DMS53 treated with DMSO at 0.1 percent for 48 hours (cell line): Measurements from ENCODE around the gene EMC6.

Experiments
- DNase-seq: peaks from one replicate; lab custom pipeline; 2025; ENCODE audit not compliant: unreplicated experiment; lab: John Stamatoyannopoulos, UW

The EMC6 gene

DNA sequence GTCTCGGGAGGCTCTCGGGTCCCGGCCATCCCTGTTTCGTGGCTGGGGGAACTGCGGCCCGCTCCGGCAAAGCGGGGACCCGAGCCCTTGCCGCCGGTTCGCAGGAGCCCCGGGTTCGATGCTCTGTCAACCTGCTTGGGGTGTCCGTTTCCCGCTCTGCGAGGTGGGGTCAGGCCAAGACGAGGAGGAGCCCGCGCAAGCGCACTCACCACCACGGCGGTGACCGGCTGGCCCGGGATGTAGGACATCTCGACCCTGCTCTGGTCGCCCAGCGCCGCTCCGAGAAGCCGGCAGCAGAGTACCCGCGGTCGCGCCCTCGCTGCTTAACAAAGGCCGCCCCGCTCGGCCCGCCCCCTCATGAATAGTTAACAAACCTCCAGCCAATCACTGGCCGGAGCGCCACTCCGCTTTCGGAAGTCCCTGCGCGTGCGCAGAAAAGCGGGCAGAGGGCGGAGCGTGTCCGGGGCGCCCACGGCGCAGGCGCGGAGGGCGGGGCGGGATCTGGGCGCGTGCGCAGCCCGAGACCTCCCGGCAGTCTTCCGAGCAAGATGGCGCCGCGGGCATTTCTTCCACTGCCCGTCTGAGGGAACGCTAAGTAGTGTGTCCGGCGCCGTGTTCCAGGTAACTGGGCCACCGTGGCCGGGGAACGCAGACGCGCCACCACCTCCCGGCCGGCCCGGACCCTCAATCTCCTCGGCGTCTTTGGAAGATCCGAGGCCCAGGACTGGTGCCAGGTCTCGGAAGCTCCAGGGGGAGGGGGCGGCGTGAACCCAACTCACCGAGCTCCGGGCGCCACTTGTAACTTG, at the start of gene EMC6, which contains the start of gene TAX1BP3:
Gene EMC6 (plus strand): TSS at position 534 of the 806 bp plus-strand sequence. CDS start 335 bp downstream, outside the sequence.
Gene TAX1BP3 (minus strand): TSS at position 300 of the 806 bp plus-strand sequence. CDS start 52 bp downstream, at position 248.
- DNase-seq: peak; percentile 91

DNA sequence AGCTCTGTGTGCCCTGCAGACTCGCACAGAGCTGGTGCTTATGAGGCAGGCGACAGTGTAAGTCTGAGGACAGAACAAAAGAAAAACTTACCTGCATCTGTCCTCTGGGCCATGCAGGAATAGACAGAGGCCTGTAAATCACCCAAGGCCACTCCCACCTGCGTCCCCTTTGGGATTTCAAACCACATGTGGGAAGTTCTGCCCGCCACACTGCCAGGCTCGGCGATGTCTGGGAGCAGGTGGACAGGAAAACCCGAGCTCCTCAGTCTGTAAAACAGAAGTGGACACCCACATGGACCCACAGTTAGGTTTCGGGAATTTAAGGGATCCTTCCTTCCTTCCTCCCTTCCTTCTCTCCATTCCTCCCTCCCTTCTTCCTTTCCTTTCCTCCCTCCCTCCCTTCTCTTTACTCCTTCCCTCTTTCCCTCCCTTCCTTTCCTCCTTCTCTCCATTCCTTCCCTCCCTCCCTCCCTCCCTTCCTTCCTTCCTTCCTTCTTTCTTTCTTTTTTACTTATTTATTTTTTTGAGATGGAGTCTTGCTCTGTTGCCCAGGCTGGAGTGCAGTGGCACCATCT, 47.4 kb upstream of the EMC6 start:
- no peak for DNase-seq

GRCh38 chr17:3622977-3623594, 45.5 kb upstream of the EMC6 start:
- no peak for DNase-seq

DNA sequence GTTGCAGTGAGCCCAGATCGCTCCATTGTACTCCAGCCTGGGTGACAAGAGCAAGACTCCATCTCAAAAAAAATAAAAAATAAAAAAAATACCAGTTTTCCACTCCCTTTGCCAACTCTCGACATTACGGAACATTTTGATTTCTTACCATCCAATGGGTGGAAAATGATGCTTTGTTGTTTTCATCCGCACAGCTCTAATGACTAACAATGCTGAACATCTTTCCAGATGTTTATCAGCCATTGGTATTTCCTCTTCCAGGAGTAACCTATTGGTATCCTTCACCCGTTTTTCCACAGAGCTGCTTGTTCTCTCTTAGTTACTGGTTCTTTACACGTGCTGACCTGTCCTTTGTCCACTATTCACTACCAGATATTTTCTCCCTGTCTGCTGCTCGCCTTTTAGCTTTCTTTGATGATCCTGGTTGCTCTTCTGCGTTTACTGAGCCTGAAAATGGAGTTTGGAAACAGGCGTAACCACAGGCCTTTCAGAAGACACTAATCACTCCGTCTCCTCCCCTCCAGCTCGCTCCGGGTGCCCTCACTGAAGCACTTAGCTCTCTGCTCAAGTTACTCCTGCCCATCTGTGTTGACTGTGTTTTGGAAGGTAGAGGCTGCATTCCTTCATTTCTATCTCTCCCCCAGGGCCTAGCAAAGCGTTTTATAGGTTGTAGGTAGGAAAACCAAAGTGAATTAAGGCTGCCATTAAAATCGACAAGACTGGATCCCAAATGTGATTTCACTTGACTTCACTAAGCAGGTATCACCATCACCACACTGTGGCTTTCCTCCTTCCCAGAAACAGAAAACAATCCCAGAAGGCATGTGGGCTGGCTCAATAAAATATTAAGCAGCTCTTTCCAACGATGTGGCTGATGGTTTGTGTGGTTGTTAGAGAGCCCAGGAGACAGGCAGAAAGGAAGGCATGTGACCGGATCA, 41.5 kb upstream of the EMC6 start:
- no peak for DNase-seq

GRCh38 chr17:3627769-3628167, 40.8 kb upstream of the EMC6 start:
- DNase-seq: no peak

GRCh38 chr17:3630781-3631180, 37.8 kb upstream of the EMC6 start:
- DNase-seq: no peak

DNA sequence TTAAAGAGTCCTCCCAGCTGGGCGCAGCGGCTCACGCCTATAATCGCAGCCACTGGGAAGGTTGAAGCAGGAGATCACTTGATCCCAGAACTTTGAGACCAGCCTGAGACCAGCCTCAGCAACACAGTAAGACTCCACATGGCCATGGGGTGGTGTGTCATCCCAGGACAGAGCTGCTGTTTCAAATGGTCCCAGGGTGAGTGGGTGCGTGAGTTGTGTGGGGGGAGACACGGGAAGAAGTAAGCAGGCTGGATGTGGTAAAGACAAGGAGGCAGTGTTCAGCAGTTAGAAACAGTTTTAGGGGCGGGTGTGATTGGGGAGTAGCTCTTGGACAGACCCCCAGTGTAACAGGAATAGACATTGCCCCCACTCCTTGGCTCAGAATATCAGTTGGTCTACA, 36.3 kb upstream of the EMC6 start:
- DNase-seq: no peak

- no peak for DNase-seq
Observed at GRCh38 chr17:3635474-3636153, 33.0 kb upstream of the EMC6 start.

DNA sequence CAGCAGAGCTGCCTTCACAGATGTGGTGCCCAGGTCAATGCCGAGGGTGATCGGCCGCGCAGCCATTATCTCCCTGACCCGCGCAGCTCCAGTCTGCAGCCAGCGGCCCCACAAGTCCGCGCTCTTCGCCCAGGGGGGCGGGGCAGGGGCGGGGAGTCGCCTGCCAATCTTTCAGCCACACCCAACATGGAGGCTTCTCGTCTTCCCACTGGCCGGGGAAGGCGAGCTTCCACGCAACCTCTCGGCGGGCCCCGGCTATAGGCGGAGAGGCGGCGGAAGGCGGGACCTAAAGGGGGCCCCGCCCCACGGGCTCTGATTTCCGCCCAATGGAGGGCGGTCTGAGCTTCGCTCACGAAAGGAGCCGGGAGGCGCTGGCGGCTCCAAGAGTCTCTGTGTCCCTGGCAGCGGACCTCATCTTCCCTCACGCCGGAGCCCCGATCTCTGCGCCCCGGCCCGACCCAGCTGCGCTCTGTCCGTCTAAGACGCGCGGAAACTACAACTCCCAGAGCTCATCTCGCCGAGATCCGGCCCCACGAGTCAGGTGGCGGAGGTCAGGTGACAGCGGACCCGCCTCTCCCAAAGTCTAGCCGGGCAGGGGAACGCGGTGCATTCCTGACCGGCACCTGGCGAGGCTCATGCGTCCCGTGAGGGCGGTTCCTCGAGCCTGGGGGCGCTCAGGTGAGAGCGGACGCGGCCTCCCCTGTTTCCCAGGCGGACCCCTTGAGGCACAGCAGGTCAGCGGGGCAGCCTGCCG, 32.3 kb upstream of the EMC6 start, which contains the start of the genes CTNS and SHPK:
Gene CTNS (plus strand): TSS at position 607 of the 754 bp plus-strand sequence. CDS start 3,447 bp downstream, outside the sequence.
Gene SHPK (minus strand): TSS at position 97 of the 754 bp plus-strand sequence. CDS start 31 bp downstream, at position 66.
- DNase-seq: peak; percentile 86

DNA sequence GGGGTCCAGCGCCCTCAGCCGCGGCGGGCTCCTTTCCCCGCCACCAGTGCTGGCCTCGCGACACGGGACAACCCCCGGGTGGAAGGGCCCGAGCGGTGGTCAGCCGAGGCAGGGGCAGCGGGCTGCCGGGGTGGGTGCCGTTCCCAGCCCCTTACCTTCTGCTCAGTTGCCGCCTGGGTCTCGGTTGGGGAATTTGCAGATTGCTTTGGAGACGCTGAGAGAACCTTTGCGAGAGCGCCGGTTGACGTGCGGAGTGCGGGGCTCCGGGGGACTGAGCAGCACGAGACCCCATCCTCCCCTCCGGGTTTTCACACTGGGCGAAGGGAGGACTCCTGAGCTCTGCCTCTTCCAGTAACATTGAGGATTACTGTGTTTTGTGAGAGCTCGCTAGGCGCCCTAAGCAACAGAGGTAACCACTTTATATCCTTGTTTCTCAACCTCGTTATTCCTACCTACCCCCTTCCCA, 31.7 kb upstream of the EMC6 start:
- no peak for DNase-seq

GRCh38 chr17:3639981-3640596, 28.5 kb upstream of the EMC6 start:
- DNase-seq: no peak

GRCh38 chr17:3641014-3641413, 27.6 kb upstream of the EMC6 start:
- no peak for DNase-seq

GRCh38 chr17:3641717-3642486, 26.7 kb upstream of the EMC6 start:
- DNase-seq: no peak

DNA sequence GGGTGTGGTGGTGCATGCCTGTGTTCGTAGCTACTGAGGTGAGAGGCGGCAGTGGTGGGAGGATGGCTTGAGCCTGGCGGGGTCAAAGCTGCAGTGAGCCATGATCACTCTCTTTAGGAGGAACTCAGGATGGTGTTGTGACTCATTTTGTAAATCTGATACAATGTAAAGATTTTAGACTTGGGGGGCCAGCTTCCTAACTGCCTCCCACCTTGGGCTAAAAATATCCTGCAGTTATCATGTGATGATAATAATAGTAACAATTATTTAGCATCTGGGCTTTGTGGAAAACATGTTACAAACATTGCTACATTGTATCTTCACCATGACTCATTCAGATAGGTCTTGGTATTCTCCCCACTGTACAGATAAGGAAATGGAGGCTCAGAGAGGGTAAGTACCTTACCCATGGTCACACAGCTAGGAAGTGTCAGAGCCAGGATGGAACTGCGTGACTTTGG, 24.7 kb upstream of the EMC6 start:
- DNase-seq: no peak

DNA sequence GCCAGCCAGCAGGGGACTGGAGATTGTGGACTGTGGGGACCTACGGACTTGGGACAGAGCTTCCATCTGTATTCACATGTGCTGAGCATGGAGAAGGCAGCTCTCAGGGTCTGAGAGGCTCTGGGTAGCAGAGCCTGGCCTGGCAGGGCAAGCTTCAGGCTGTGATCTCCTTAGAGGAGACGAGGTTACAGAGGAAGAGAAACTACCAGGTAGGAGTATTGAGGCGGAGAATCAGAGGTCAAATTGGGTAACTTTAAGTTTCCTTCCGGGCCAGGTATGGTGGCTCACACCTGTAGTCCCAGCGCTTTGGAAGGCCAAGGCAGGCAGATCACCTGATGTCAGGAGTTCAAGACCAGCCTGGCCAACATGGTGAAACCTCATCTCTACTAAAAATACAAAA, 23.3 kb upstream of the EMC6 start:
- DNase-seq: no peak

DNA sequence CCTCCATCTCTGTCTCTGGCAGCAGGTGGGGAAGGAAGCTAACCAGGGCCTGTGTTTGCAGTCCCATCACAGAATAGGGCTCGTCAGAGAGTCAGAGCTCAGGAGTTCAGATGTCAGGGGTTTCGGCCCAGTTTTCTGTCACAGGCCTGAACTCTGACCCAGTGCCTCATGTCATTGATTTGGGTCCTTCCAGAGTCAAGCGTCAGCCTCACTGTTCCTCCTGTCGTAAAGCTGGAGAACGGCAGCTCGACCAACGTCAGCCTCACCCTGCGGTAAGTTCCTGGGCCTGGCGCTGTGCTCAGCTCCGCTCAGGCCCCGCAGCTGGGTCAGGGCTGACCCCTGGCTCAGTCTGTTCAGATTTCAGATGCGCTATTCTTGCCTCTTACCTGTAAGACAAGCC, 21.4 kb upstream of the EMC6 start:
- DNase-seq: no peak

GRCh38 chr17:3647769-3648555, 20.6 kb upstream of the EMC6 start:
- DNase-seq: peak; percentile 20
